Erythroblast (primary cell): ENCODE results near the gene ST3GAL6.

Source experiments
- GATA1 ChIP-seq: IDR thresholded peaks from 2 replicates; pipeline ENCODE4 v1.6.1; 2011; ENCODE audit warnings: low read depth, mild to moderate bottlenecking, control low read depth, low read length, moderate library complexity
- POLR2A ChIP-seq: IDR thresholded peaks from 2 replicates; pipeline ENCODE4 v1.6.1; 2011; ENCODE audit warnings: mild to moderate bottlenecking, low read length

DNA sequence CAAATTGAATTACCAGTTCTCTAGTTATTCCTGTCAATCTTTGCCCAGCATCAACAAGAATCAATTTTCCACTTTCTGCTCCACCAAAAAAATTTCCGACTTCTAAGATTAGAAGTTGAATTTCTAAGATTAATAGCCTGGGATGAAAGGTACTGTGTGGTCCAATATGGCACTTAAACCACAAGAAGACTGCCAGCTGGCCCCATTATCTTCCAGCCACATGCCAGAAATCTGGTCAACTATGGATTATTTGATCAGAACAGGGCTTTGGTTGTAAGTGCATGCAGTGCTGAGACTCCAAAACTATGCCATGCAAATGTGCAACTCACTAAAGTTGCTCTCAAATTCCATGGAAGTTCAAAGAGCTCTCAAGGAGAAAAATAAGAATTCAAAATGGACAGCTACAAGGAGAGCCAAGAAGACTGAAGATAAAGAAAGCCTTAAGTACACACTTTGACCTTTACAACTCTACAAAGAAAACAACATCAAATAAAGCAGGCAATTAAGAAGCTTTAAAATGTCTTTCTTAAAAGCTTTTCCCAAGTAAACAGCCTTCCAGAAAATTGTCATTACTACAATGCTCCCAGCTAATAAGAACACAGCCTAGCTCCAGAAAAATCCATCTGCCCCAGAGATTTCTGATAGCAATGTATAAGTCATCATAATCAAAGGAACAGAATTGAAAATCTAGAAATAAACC lies 64.2 kb downstream of the ST3GAL6 start:
- TF ChIP-seq POLR2A (no peak), GATA1 (no peak)
